ENCODE measurements around the gene GIGYF2. TPM values are rescaled to one million over a fixed set of nuclear protein-coding genes. Genes with fewer than 3 reads are reported as not detected.

The GIGYF2 gene
- total RNA-seq, 1 experiment from 2014 or later, result 40.2 TPM

GRCh38 chr2:232757905-232758304 is 60.8 kb downstream of the GIGYF2 start:
- DNase-seq (ENCODE audit: low spot score), result no peak

DNA sequence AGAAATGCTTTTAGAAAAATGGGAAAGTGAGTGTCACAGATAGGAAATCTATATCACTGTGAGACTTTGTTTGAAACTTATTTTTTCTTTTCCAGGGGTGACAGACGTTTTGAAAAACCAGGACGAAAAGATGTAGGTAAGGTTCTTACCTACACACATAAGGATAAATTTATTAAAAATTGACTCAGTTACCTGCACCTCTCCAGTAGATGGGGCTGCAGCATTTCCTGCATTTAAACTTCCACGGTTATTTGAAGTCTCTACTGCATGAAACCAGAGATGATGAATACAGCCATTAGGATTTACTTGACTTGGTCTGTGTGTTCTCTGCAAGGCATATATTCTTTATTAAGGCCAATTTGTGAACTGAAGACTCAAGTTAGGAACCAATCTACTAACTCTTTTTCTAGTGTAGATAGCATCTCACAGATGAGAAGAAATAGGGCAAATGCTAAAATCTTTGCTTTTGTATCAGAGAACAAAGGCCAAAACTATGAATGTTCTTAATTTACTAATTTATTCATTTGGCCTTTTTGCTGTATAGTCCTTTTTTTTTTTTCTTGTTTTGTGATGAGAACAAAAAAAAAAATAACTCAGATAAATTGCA is 64.3 kb downstream of the GIGYF2 start:
- peak; percentile 69 for DNase-seq (ENCODE audit: low spot score)

DNA sequence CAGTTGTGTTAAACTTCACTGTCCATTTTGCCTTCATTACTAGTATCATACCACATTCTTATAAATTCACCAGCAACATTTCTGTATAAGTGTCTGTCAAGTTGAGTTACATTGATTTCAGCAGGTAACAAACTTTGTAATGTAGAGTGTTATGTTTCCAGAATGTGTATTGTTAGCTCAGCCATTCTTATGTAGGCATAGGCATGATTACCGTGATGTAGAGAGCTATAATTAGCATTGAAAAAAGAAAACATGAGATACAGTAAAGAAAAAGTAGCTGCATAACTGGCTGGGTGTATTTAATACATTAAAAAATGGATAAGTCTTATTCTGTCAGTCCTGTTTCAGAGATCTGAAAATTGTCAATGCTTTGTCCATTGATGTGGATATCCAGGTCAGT is 70.7 kb downstream of the GIGYF2 start:
- no peak for DNase-seq (ENCODE audit: low spot score)

- no peak for DNase-seq (ENCODE audit: low spot score)
Observed at GRCh38 chr2:232770207-232770606, 73.1 kb downstream of the GIGYF2 start.

- DNase-seq (ENCODE audit: low spot score), result no peak
Observed at GRCh38 chr2:232771870-232772269, 74.7 kb downstream of the GIGYF2 start.

GRCh38 chr2:232772531-232772930 is 75.4 kb downstream of the GIGYF2 start:
- no peak for DNase-seq (ENCODE audit: low spot score)

- DNase-seq (ENCODE audit: low spot score), result no peak
Observed at GRCh38 chr2:232773815-232774214, 76.7 kb downstream of the GIGYF2 start.

- DNase-seq (ENCODE audit: low spot score), result peak; percentile 9
Observed at GRCh38 chr2:232776435-232776834, 79.3 kb downstream of the GIGYF2 start, which contains the start of gene KCNJ13. Gene KCNJ13 (minus strand): TSS chr2:232776565. CDS start chr2:232771362, 5,203 bp downstream.

- DNase-seq (ENCODE audit: low spot score), result no peak
Observed at GRCh38 chr2:232777276-232777675, 80.1 kb downstream of the GIGYF2 start.

DNA sequence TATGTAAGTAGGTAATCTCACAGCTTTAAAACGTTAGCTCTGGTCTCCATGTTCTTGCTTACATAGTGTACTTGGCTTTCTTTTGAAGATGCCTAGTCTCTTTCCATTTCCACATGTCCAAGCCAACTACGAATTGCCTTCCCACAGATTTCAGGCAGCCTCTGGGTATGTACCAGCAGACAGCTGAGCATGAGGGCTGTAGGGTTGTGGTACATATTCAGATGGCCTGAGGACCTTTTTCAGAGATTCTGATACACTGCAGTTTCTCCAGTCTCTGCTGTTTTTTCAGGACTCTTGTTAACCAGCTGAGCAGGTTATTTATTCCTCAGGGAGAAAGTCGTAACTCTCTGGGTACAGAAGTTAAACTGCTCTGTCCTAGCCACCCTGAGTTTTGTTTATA is 82.3 kb downstream of the GIGYF2 start:
- DNase-seq (ENCODE audit: low spot score), result no peak

GRCh38 chr2:232779934-232780333 is 82.8 kb downstream of the GIGYF2 start:
- no peak for DNase-seq (ENCODE audit: low spot score)

DNA sequence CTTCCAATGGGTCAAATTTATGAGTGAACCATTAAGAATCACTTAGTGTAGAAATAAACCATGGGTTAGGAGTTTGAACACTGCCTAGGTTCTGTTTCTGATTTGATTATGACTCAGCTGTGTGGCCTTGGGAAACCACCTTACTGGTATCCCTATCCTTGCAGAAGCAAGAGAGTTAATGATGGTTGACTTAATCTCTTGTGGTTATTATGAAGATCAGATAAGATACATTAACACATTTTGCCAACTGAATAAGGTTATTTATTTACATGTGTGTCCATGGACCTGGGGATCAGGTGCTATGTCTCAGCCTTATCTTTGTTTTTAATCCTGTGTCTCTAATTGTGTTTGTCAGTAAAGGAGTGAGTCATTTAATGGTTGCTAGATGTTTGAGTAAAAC is 84.6 kb downstream of the GIGYF2 start:
- peak; percentile 78 for DNase-seq (ENCODE audit: low spot score)

DNA sequence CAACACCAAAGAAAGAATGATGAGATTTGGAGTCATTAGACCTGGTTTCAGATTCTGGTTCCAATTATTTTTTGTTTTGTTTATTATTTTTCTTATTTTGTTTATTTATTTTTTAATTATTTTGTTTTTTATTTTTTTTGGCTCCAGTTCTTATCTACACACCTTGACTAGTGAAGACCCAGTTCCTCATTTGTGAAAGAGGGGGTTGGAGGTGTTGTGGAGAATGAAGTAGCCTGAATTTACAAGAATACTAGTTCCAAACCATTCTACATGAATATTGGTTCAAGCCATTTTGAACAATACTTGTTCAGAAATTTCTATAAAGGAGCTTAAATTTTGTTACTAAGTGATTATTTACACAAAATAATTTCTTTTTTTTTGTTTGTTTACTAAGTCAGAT is 86.1 kb downstream of the GIGYF2 start:
- DNase-seq (ENCODE audit: low spot score), result no peak

DNA sequence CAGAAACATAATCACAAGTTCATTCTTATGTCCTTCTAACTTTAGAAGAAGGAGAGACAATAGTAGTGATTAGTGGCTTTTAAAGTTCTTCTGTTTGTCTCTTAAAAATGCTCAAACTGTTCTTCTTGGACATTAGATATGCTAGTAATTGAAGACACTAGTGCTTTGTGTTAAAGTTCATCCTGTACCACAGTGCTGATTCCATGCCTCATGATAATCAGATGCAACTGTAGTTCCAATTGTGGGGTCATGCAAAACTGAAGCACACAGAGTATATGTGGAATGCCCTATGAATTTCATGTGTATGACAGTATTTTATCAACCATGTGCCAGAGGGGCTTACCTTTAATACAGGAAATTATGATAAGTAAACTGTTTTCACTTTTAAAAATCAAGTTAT is 90.7 kb downstream of the GIGYF2 start:
- DNase-seq (ENCODE audit: low spot score), result no peak

DNA sequence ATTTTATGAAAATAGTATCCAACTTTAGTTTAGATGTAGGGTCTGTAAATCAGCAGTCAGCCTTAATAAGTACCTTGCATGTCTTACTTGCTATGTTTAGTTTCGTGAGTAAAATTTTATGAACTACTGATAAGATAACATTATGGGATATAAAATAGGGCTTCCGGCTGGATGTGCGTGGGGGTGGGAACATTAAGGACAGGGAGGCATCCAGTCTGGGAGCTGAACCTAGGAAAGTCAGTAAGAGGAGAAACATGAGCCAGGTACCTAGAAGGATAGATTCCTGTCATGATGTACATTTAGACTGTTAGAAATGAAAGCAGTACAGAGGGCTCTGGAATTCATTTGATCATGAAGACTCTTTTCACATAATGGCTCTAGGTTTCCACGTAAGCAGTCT is 92.0 kb downstream of the GIGYF2 start:
- DNase-seq (ENCODE audit: low spot score), result no peak

DNA sequence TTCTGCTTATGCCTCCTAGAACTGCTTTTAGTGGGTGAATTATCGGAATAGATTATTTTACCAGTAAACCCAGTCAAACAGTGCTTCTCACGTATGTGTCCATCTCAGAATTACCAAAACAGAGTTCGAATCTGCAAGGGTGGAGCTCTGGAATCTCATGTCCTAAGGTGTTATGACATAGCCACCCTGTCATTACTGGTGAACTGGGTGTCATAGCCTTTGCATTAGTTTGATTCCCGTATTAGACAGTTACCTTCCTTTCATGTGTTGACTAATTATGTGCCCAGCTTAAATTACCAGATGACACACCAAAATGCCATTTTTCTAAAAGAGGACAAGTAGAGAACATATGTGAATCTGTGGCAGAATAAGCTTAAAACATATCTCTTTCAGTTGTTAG is 94.4 kb downstream of the GIGYF2 start:
- no peak for DNase-seq (ENCODE audit: low spot score)

GRCh38 chr2:232793271-232793670 is 96.1 kb downstream of the GIGYF2 start:
- DNase-seq (ENCODE audit: low spot score), result no peak

DNA sequence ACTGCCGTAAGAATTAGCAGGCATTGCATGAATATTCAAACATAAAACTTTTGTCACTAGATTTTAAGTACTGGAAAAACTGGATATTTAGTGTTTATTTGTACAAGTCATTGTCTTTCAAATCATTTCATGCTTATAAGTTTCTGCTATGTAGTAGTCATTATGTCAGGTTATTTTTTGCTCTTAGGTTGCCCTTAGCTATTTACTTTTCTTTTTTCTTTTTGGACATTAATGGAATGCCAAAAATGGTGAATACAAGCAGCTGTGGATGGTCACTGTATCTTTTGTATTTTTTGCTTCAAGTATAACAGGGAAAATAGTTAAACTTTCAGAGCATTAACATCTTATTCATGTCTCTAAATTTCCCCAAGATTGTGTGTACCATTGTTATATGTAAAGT is 97.8 kb downstream of the GIGYF2 start:
- DNase-seq (ENCODE audit: low spot score), result no peak

GRCh38 chr2:232795920-232796319 is 98.8 kb downstream of the GIGYF2 start:
- DNase-seq (ENCODE audit: low spot score), result no peak

DNA sequence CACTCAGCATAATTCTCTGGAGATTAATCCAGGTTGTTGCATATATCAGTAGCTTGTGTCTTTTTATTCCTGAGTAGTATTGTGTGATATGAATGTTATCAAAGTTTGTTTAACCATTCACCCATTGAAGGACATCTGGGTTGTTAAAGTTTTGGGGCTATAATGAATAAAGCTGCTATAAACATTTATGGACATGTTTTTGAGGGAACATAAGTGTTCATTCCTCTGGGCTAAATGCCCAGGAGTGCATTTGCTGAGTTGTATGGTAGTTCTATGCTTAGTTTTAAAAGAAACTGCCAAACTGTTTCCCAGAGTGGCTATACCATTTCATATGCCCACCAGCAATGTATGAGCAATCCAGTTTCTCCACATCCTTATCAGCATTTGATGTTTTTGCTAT is 101.1 kb downstream of the GIGYF2 start:
- DNase-seq (ENCODE audit: low spot score), result no peak

DNA sequence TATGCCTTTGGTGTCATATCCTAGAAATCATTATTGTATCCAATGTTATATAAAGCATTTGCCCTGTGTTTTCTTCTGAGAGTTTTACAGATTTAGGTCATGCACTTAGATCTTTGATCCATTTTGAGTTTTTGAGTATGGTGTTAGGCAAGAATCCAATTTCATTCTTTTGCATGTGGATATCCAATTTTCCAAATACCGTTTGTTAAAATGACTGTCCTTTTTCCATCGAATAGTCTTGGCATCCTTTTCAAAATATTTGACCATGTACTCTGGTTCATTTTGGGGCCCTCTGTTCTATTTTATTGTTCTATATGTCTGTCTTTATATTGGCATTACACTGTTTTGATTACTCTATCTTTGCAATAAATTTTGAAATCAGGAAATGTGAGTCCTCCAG is 103.0 kb downstream of the GIGYF2 start:
- no peak for DNase-seq (ENCODE audit: low spot score)

- no peak for DNase-seq (ENCODE audit: low spot score)
Observed at GRCh38 chr2:232802091-232802490, 105.0 kb downstream of the GIGYF2 start.

- DNase-seq (ENCODE audit: low spot score), result peak; percentile 32
Observed at GRCh38 chr2:232809349-232810124, 112.4 kb downstream of the GIGYF2 start.

Measured in HT-29 (cell line).